ENCODE measurements around the gene ARNT2.

Gene ARNT2

GRCh38 chr15:80559761-80560160, 155.6 kb downstream of the ARNT2 start:
- no peaks in the 10 kb centered on the region for H3K9me2 ChIP-seq (ENCODE audit: low read depth, low read length)
- no peaks in the 10 kb centered on the region for H3K9me3 ChIP-seq (ENCODE audit: low read length)
- TF ChIP-seq, protein P1, sequence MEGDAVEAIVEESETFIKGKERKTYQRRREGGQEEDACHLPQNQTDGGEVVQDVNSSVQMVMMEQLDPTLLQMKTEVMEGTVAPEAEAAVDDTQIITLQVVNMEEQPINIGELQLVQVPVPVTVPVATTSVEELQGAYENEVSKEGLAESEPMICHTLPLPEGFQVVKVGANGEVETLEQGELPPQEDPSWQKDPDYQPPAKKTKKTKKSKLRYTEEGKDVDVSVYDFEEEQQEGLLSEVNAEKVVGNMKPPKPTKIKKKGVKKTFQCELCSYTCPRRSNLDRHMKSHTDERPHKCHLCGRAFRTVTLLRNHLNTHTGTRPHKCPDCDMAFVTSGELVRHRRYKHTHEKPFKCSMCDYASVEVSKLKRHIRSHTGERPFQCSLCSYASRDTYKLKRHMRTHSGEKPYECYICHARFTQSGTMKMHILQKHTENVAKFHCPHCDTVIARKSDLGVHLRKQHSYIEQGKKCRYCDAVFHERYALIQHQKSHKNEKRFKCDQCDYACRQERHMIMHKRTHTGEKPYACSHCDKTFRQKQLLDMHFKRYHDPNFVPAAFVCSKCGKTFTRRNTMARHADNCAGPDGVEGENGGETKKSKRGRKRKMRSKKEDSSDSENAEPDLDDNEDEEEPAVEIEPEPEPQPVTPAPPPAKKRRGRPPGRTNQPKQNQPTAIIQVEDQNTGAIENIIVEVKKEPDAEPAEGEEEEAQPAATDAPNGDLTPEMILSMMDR (IDR thresholded peaks at IDR 0.05; ENCODE audit: low read length), result no peak
- TF ChIP-seq EZH2 (IDR thresholded peaks at IDR 0.05; ENCODE audit: borderline replicate concordance, low read length), result no peak
- H3K27ac ChIP-seq (ENCODE audit: low read depth, low read length, poor library complexity, severe bottlenecking), result no peak overlapping the region
- H2AFZ ChIP-seq (ENCODE audit: low read length), result no peak overlapping the region
- H3F3A ChIP-seq (ENCODE audit: insufficient read depth, low read length), result no peaks in the 10 kb centered on the region
- no peak overlapping the region for H3K4me2 ChIP-seq (ENCODE audit: low read length)
- H3K4me3 ChIP-seq (ENCODE audit: low read depth, low read length, poor library complexity, severe bottlenecking), result no peak overlapping the region
- H3K4me1 ChIP-seq (ENCODE audit: insufficient read depth, low read length, severe bottlenecking), result no peaks in the 10 kb centered on the region
- no peak overlapping the region for H3K9ac ChIP-seq (ENCODE audit: low read length)
- H4K20me1 ChIP-seq (ENCODE audit: insufficient read depth, low read length), result no peaks in the 10 kb centered on the region
- no peaks in the 10 kb centered on the region for H3K79me2 ChIP-seq (ENCODE audit: insufficient read depth, low read length)
- no peaks in the 10 kb centered on the region for H3K36me3 ChIP-seq (ENCODE audit: insufficient read depth, low read length)
- H3K27me3 ChIP-seq (ENCODE audit: insufficient read depth, low read length), result 0 out of 2 replicates have a peak, but pooled peaks cover 5% of the 10 kb centered on the region

DNA sequence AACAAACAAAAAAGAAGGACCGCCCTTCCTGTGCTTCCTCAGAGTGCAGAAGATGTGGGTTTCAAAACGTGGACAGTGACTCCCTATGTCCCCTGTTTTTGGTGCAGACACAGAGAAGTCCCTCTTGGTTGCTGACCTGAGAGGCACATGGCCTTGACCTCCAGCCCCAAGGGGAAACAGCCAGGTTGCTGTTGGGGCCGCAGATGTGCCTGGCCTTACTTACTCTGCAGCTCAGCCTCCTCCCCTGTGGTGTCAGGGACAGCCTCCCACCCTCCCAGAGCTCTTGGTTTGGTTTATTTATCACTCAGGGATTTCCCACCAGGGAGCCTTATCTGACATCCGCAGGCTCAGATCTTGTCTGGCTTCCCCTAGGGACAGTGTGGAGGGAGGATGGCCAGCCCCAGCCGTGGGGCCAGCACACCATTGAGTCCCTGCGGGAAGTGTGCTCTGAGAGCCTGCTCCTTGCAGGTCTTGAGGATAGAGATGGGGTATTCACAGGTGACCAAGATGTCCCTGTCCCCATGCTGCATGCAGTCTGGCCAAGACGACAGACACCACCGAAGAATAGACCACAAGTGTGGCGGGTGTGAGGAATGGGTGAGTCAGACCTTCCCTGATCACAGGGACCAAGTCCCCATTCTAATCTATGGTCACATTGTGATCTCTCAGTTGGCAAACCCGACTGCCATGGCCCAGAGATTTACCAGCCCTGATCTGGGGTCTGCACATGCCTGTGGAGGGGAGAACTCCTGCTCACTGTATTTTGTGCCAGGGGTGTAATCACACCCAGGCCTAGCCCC, 156.6 kb downstream of the ARNT2 start:
- no peak overlapping the region for H3K27ac ChIP-seq (ENCODE audit: low read depth, low read length, poor library complexity, severe bottlenecking)

GRCh38 chr15:80561500-80561899, 157.3 kb downstream of the ARNT2 start:
- Histone ChIP-seq H3K4me3 (ENCODE audit: low read depth, low read length, poor library complexity, severe bottlenecking) (no peak overlapping the region), H3K79me2 (ENCODE audit: insufficient read depth, low read length) (no peaks in the 10 kb centered on the region), H3K27me3 (ENCODE audit: insufficient read depth, low read length) (0 out of 2 replicates have a peak, but pooled peaks cover 5% of the 10 kb centered on the region), H3K4me2 (ENCODE audit: low read length) (no peak overlapping the region), H3K4me1 (ENCODE audit: insufficient read depth, low read length, severe bottlenecking) (no peaks in the 10 kb centered on the region), H3K9me2 (ENCODE audit: low read depth, low read length) (no peaks in the 10 kb centered on the region), H4K20me1 (ENCODE audit: insufficient read depth, low read length) (no peaks in the 10 kb centered on the region), H3K36me3 (ENCODE audit: insufficient read depth, low read length) (no peaks in the 10 kb centered on the region), H3K27ac (ENCODE audit: low read depth, low read length, poor library complexity, severe bottlenecking) (no peak overlapping the region), H2AFZ (ENCODE audit: low read length) (no peak overlapping the region), H3K9ac (ENCODE audit: low read length) (no peak overlapping the region), H3F3A (ENCODE audit: insufficient read depth, low read length) (no peaks in the 10 kb centered on the region), H3K9me3 (ENCODE audit: low read length) (no peaks in the 10 kb centered on the region)
- TF ChIP-seq EZH2 (IDR thresholded peaks at IDR 0.05; ENCODE audit: borderline replicate concordance, low read length), result no peak
- TF ChIP-seq, protein P1 (IDR thresholded peaks at IDR 0.05; ENCODE audit: low read length), result no peak

More for the DNA sequence above, 156.6 kb downstream of the ARNT2 start:
- TF ChIP-seq, protein P1 (IDR thresholded peaks at IDR 0.05; ENCODE audit: low read length), result no peak
- TF ChIP-seq EZH2 (IDR thresholded peaks at IDR 0.05; ENCODE audit: borderline replicate concordance, low read length), result no peak
- Histone ChIP-seq H3K4me2 (ENCODE audit: low read length) (no peak overlapping the region), H3K9ac (ENCODE audit: low read length) (no peak overlapping the region), H3K27me3 (ENCODE audit: insufficient read depth, low read length) (0 out of 2 replicates have a peak, but pooled peaks cover 5% of the 10 kb centered on the region), H3K4me1 (ENCODE audit: insufficient read depth, low read length, severe bottlenecking) (no peaks in the 10 kb centered on the region), H3K79me2 (ENCODE audit: insufficient read depth, low read length) (no peaks in the 10 kb centered on the region), H3K4me3 (ENCODE audit: low read depth, low read length, poor library complexity, severe bottlenecking) (no peak overlapping the region), H3K36me3 (ENCODE audit: insufficient read depth, low read length) (no peaks in the 10 kb centered on the region), H3F3A (ENCODE audit: insufficient read depth, low read length) (no peaks in the 10 kb centered on the region), H3K9me3 (ENCODE audit: low read length) (no peaks in the 10 kb centered on the region), H2AFZ (ENCODE audit: low read length) (no peak overlapping the region), H3K9me2 (ENCODE audit: low read depth, low read length) (no peaks in the 10 kb centered on the region), H4K20me1 (ENCODE audit: insufficient read depth, low read length) (no peaks in the 10 kb centered on the region)

All from OCI-LY1 (cell line).